ENCODE data around the gene ESYT1.

DNA sequence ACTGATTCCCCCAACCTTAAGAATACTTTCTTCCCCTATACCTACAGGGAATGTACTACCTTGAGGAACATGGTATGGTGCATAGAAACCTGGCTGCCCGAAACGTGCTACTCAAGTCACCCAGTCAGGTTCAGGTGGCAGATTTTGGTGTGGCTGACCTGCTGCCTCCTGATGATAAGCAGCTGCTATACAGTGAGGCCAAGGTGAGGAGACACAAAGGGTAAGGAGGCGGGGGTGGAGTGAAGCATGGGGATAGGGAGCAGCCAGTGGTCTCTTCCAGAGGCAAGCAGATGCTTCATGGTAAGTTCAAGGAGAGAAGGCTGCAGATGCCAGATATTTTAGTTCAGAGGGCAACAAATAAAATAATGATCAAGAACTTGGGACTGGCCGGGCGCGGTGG is 30.3 kb upstream of the ESYT1 start:
- TF ChIP-seq EZH2 (IDR thresholded peaks at IDR 0.05; ENCODE audit: borderline replicate concordance, low read length): no peak
- TF ChIP-seq CTCF (conservative IDR thresholded peaks at IDR 0.05 in 1 of 2, IDR thresholded peaks at IDR 0.05 in 1 of 2; ENCODE audit: extremely low read depth in 1 of 2, insufficient read depth in 1 of 2, low read depth in 1 of 2, low read length in 2 of 2): no peak

Measured in mammary epithelial cell (primary cell).